Measurements from ENCODE around the gene CMTM4. TPM values are rescaled to one million over a fixed set of nuclear protein-coding genes. Genes with fewer than 3 reads are reported as not detected.

Gene CMTM4
- total RNA-seq, 1 donor from 2014 or later: 82.3 TPM

DNA sequence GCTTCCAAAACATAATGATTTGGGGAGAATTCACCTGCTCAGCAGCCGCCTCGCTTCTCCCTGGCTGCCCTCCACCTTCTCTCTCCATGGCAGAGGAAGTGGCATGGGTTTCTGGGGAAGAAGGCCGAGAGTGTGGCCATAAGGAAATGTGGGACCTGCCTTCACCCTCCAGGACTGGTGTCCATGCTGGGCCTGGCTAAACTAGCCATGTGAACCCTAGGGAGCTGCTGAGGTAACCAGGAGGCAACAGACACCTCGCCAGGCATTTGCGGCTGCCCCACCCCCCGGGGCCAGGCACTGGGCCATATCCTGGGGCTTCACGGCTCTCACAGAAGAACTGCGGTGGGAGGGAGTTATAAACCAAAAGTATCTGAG, 9.9 kb upstream of the CMTM4 start:
- no peak for DNase-seq (ENCODE audit: low spot score, unreplicated experiment)
- no peak overlapping the region for H3K4me3 Mint-ChIP-seq (ENCODE audit: low read depth)
- H3K27me3 Mint-ChIP-seq: peaks cover 12% of the 10 kb centered on the region
- H3K36me3 Mint-ChIP-seq (ENCODE audit: insufficient read depth): no peaks in the 10 kb centered on the region
- no peaks in the 10 kb centered on the region for H3K9me3 Mint-ChIP-seq (ENCODE audit: low read depth)
- no peak overlapping the region for H3K27ac Mint-ChIP-seq
- H3K4me1 Mint-ChIP-seq (ENCODE audit: low read depth): peaks cover 3% of the 10 kb centered on the region
- TF ChIP-seq, protein P1, sequence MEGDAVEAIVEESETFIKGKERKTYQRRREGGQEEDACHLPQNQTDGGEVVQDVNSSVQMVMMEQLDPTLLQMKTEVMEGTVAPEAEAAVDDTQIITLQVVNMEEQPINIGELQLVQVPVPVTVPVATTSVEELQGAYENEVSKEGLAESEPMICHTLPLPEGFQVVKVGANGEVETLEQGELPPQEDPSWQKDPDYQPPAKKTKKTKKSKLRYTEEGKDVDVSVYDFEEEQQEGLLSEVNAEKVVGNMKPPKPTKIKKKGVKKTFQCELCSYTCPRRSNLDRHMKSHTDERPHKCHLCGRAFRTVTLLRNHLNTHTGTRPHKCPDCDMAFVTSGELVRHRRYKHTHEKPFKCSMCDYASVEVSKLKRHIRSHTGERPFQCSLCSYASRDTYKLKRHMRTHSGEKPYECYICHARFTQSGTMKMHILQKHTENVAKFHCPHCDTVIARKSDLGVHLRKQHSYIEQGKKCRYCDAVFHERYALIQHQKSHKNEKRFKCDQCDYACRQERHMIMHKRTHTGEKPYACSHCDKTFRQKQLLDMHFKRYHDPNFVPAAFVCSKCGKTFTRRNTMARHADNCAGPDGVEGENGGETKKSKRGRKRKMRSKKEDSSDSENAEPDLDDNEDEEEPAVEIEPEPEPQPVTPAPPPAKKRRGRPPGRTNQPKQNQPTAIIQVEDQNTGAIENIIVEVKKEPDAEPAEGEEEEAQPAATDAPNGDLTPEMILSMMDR (IDR thresholded peaks at IDR 0.05; ENCODE audit: unreplicated experiment): no peak

DNA sequence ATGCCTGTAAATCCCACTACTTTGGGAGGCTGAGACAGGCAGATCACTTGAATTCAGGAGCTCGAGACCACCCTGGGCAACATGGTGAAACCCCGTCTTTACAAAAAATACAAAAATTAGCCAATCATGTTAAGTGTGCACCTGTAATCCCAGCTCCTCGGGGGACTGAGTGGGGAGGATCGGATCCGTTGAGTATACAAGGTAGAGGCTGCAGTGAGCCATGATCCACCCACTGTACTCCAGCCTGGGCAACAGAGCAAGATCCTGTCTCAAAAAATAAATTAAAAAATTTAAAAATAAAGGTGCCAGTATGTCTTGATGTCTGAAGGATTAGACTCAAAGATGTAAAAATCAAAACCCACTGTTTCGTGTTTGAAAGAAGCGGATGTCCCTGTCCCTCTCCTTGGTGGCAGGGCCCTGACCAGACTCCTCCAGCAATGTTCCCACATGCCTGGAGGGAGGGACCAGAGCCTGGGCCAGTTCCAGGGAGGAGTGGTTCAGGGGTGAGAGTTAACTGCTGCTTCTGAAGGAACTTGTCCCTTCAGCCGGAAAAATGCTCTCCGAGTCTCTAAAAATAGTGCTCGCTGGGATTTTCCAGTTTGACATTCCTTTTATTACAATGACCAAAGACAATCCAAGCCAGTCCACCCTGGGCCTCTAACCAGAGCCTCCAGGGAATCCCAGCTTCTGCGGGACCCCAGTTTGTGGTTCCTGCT, 9.4 kb upstream of the CMTM4 start:
- Mint-ChIP-seq H3K9me3 (ENCODE audit: low read depth) (no peaks in the 10 kb centered on the region), H3K4me1 (ENCODE audit: low read depth) (peaks cover 3% of the 10 kb centered on the region), H3K27me3 (peaks cover 12% of the 10 kb centered on the region), H3K36me3 (ENCODE audit: insufficient read depth) (no peaks in the 10 kb centered on the region), H3K27ac (no peak overlapping the region), H3K4me3 (ENCODE audit: low read depth) (no peak overlapping the region)
- DNase-seq (ENCODE audit: low spot score, unreplicated experiment): no peak
- TF ChIP-seq, protein P1 (IDR thresholded peaks at IDR 0.05; ENCODE audit: unreplicated experiment): no peak

DNA sequence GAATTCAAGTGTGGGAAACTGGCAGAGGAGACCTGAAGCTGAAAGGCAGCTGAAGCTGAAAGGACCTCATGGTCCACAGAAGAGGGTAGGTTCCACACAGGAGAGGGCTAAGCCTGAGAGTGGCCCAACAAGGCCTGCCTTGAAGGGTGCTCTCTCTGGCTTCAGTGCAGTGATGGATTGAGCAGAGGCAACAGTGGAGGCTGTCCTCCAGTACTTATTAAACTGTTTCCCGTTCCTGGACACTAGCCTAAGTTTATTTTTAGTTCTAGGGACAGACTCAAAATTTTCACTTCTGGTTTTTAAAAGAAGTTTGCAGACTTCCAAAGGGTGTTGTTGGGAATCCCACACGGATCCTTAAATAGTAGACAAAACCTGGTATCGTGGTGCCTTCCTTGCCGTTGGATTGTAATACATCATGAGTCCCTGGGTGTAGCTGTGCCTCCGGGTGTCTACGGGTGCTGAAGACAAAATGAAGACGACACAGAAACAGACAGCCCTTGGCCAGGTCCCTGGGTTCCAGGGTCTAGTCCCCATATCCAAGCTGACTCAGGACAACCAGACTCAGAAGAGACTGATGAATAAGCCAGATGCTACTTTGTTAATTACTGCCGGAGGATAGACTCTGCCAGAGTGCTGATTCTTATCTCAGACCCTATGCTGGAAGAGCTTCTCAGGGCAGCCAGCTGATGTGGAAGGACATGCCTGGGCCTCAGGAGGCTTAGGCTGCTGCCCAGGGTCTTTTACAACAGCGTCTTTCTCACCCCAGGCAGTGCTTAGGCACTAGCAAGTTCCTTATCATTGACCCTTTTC, 7.1 kb upstream of the CMTM4 start:
- peaks cover 12% of the 10 kb centered on the region for H3K27me3 Mint-ChIP-seq
- no peak overlapping the region for H3K27ac Mint-ChIP-seq

DNA sequence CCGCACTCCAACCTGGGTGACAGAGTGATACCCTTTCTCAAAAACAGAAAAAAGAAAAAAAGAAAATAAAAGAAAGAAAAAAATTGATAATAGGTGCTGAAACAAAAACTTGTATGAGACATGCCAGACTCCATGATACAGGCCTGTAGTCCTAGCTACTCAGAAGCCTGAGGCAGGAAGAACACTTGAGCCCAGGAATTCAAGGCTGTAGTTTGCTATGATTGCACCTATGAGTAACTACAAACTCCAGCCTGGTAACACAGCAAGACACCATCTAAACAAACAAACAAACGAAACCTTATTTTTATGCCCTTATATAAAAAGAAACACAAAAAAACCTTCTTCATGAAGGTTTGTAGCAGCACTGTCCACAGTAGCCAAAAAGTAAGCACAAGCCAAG, 5.0 kb upstream of the CMTM4 start:
- Mint-ChIP-seq H3K27ac (no peak overlapping the region), H3K4me1 (ENCODE audit: low read depth) (no peaks in the 10 kb centered on the region), H3K36me3 (ENCODE audit: insufficient read depth) (no peaks in the 10 kb centered on the region), H3K27me3 (peaks cover 13% of the 10 kb centered on the region), H3K4me3 (ENCODE audit: low read depth) (no peak overlapping the region), H3K9me3 (ENCODE audit: low read depth) (no peaks in the 10 kb centered on the region)
- TF ChIP-seq, protein P1 (IDR thresholded peaks at IDR 0.05; ENCODE audit: unreplicated experiment): no peak
- no peak for DNase-seq (ENCODE audit: low spot score, unreplicated experiment)

More for the DNA sequence above, 7.1 kb upstream of the CMTM4 start:
- DNase-seq (ENCODE audit: low spot score, unreplicated experiment): no peak
- TF ChIP-seq, protein P1 (IDR thresholded peaks at IDR 0.05; ENCODE audit: unreplicated experiment): no peak
- Mint-ChIP-seq H3K9me3 (ENCODE audit: low read depth) (no peaks in the 10 kb centered on the region), H3K4me1 (ENCODE audit: low read depth) (peaks cover 3% of the 10 kb centered on the region), H3K4me3 (ENCODE audit: low read depth) (no peak overlapping the region), H3K36me3 (ENCODE audit: insufficient read depth) (no peaks in the 10 kb centered on the region)

DNA sequence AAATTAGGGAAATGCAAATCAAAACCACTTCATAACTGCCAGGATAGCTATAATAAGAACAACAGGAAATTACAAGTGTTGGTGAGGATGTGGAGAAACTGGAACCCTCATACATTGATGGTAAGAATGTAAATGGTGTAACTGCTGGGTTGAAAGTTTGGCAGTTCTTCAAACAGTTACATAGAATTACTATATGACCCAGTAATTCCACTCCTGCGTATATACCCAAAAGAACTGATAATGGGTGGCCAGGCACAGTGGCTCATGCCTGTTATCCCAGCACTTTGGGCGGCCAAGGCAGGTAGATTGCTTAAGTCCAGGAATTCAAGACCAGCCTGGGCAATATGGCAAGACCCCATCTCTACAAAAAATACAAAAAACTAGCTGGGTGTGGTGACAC, 4.5 kb upstream of the CMTM4 start:
- H3K4me1 Mint-ChIP-seq (ENCODE audit: low read depth): no peaks in the 10 kb centered on the region
- H3K36me3 Mint-ChIP-seq (ENCODE audit: insufficient read depth): no peaks in the 10 kb centered on the region

More for the DNA sequence above, 4.5 kb upstream of the CMTM4 start:
- Mint-ChIP-seq H3K9me3 (ENCODE audit: low read depth) (no peaks in the 10 kb centered on the region), H3K4me3 (ENCODE audit: low read depth) (no peak overlapping the region), H3K27ac (no peak overlapping the region), H3K27me3 (peaks cover 13% of the 10 kb centered on the region)
- no peak for DNase-seq (ENCODE audit: low spot score, unreplicated experiment)
- TF ChIP-seq, protein P1 (IDR thresholded peaks at IDR 0.05; ENCODE audit: unreplicated experiment): no peak

Data from progenitor cell of endocrine pancreas (in vitro differentiated cells).